Measurements from ENCODE around the gene LRRC61.
"Not testable (repeated sequence)": the region's sequence is repeated elsewhere in the genome, so short reads cannot be mapped to it uniquely, and the experiment has no call there.

The LRRC61 gene

GRCh38 chr7:150295027-150295426 lies 28.1 kb upstream of the LRRC61 start:
- H3K9me3 ChIP-seq; H3K36me3 ChIP-seq; H3K4me3 ChIP-seq; DNase-seq; H3K27me3 ChIP-seq; intact Hi-C loops (cut with DNase I; ENCODE audit: low total_unique reads); H3K4me1 ChIP-seq; H3K27ac ChIP-seq: not testable (repeated sequence)

GRCh38 chr7:150295614-150296013 lies 27.5 kb upstream of the LRRC61 start:
- H3K4me3 ChIP-seq; H3K36me3 ChIP-seq; H3K27ac ChIP-seq; H3K4me1 ChIP-seq; H3K9me3 ChIP-seq; DNase-seq; H3K27me3 ChIP-seq; intact Hi-C loops (cut with DNase I; ENCODE audit: low total_unique reads): not testable (repeated sequence)

- H3K4me1 ChIP-seq; intact Hi-C loops (cut with DNase I; ENCODE audit: low total_unique reads); H3K4me3 ChIP-seq; DNase-seq; H3K9me3 ChIP-seq; H3K27ac ChIP-seq; H3K36me3 ChIP-seq; H3K27me3 ChIP-seq: not testable (repeated sequence)
These were observed 26.4 kb upstream of the LRRC61 start for GRCh38 chr7:150296802-150297201.

DNA sequence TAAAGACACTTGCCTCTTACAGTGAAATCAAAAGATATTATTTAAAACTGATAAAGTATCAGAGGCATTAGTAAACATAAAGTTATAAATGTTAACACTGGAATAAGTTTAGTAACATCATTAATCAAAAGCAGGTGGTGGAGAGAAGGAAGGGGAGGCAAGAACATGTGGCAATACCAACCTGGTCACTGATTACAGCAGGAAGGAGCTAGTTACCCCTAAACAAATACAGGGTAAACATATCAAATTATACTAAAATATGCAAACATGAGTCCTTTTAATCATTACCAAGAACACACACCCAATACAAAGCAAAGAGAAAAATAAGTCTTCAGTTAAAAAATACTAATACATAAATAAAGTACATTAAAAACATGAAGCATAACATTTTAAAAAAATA lies 25.2 kb upstream of the LRRC61 start:
- intact Hi-C loops (cut with DNase I; ENCODE audit: low total_unique reads); H3K27ac ChIP-seq; H3K9me3 ChIP-seq; H3K4me1 ChIP-seq; H3K36me3 ChIP-seq; DNase-seq; H3K27me3 ChIP-seq; H3K4me3 ChIP-seq: not testable (repeated sequence)

DNA sequence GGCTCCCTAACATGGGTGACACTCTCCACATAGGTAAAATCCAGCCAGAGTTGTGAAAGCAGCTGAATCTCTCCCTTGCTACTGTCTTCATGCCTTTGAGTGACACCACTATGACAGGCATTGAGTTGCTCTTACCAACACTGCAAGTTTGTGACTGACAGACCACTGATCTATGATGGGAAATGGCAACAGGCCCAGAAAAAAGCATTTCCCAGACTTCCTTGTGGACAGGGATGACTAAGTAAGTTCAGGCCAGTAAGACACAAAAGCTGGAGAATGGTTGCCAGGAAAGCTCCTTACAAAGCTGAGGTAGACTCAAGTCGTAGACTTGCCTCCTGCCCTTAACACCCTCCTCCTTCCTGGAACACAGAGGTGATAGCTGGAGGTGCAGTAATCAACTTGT lies 20.2 kb upstream of the LRRC61 start:
- not testable (repeated sequence) for H3K9me3 ChIP-seq

GRCh38 chr7:150304499-150305258 lies 18.5 kb upstream of the LRRC61 start:
- intact Hi-C loops (cut with DNase I; ENCODE audit: low total_unique reads); H3K36me3 ChIP-seq; H3K4me1 ChIP-seq; H3K4me3 ChIP-seq; H3K9me3 ChIP-seq; H3K27me3 ChIP-seq; DNase-seq; H3K27ac ChIP-seq: not testable (repeated sequence)

More for the DNA sequence above, 20.2 kb upstream of the LRRC61 start:
- intact Hi-C loops (cut with DNase I; ENCODE audit: low total_unique reads); H3K36me3 ChIP-seq; DNase-seq; H3K4me1 ChIP-seq; H3K27me3 ChIP-seq; H3K27ac ChIP-seq; H3K4me3 ChIP-seq: not testable (repeated sequence)

- H3K9me3 ChIP-seq; H3K4me3 ChIP-seq; intact Hi-C loops (cut with DNase I; ENCODE audit: low total_unique reads); H3K4me1 ChIP-seq; DNase-seq; H3K27me3 ChIP-seq; H3K27ac ChIP-seq; H3K36me3 ChIP-seq: not testable (repeated sequence)
These were observed 17.8 kb upstream of the LRRC61 start for GRCh38 chr7:150305259-150305902.

GRCh38 chr7:150305903-150306284 lies 17.3 kb upstream of the LRRC61 start:
- H3K9me3 ChIP-seq; intact Hi-C loops (cut with DNase I; ENCODE audit: low total_unique reads); H3K27me3 ChIP-seq; H3K36me3 ChIP-seq; H3K4me3 ChIP-seq; H3K4me1 ChIP-seq; DNase-seq; H3K27ac ChIP-seq: not testable (repeated sequence)

GRCh38 chr7:150306377-150306776 lies 16.8 kb upstream of the LRRC61 start:
- H3K4me1 ChIP-seq; H3K9me3 ChIP-seq; H3K27ac ChIP-seq; DNase-seq; H3K4me3 ChIP-seq; H3K36me3 ChIP-seq; intact Hi-C loops (cut with DNase I; ENCODE audit: low total_unique reads); H3K27me3 ChIP-seq: not testable (repeated sequence)

DNA sequence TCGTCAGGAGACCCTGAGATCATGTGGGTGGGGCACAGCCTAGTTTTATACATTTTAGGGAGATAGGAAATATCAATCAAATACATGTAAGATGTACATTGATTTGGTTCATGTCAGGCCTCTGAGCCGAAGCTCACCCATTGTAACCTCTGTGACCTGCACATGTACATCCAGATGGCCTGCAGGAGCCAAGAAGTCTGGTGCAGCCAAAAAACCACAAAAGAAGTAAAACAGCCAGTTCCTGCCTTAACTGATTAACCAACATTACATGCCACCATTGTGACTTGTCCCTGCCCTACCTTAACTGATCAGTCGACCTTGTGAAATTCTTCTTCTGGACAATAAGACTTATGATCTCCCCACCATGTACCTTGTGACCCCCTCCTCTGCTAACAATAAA lies 16.0 kb upstream of the LRRC61 start:
- no peaks in the 10 kb centered on the region for H3K27me3 ChIP-seq
- no peak overlapping the region for H3K4me3 ChIP-seq
- H3K27ac ChIP-seq = no peak overlapping the region
- no peaks in the 10 kb centered on the region for H3K4me1 ChIP-seq
- no peak for TF ChIP-seq CTCF (IDR thresholded peaks at IDR 0.05)
- intact Hi-C loops (cut with DNase I; ENCODE audit: low total_unique reads) = no loop called here
- no peaks in the 10 kb centered on the region for H3K36me3 ChIP-seq
- DNase-seq = no peak
- no peaks in the 10 kb centered on the region for H3K9me3 ChIP-seq

All from tibial artery (tissue), 4 donors.